ENCODE measurements around the gene BAG1.

BAG1 gene

DNA sequence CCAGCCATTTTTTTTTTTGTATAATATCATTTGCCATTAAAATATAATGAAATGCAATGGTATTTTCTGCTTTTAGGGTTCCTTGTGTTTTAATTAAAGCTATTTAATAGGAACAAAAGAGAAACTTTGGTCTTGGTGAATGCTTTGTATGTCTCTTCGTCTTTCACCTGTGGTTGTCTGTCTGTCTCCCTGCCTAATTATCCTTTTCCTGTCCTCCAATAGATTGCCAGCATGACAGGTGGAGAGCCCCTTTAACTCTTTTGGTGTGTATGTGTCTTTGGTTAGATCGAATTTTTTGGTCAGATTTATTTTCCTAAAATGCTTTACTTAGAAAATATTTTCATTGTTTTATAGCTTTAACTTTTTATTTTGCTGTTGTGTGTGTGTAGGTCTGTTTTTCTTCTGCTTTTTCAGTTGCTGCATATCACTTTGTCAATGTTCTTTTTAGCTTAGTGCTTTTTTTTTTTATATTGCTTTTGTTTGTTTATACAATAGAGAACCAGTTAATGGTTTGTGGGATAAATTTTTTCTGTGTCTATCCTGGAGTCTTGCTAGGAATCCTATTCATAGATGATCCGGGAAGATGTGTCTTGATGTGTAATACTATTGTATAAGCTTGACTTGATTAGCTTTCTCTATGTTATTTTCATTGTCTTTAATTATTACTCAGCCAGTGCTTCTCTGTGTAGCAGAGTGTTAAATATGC is 8.9 kb upstream of the BAG1 start:
- DNase-seq (ENCODE audit: low spot score): no peak

- DNase-seq (ENCODE audit: low spot score): no peak
These were observed 7.6 kb upstream of the BAG1 start for GRCh38 chr9:33272061-33272460.

GRCh38 chr9:33270146-33270545 is 5.6 kb upstream of the BAG1 start:
- no peak for DNase-seq (ENCODE audit: low spot score)

- DNase-seq (ENCODE audit: low spot score): no peak
These were observed 2.8 kb upstream of the BAG1 start for GRCh38 chr9:33267151-33267767.

- no peak for DNase-seq (ENCODE audit: low spot score)
These were observed 830 bp upstream of the BAG1 start for GRCh38 chr9:33265211-33265865.

DNA sequence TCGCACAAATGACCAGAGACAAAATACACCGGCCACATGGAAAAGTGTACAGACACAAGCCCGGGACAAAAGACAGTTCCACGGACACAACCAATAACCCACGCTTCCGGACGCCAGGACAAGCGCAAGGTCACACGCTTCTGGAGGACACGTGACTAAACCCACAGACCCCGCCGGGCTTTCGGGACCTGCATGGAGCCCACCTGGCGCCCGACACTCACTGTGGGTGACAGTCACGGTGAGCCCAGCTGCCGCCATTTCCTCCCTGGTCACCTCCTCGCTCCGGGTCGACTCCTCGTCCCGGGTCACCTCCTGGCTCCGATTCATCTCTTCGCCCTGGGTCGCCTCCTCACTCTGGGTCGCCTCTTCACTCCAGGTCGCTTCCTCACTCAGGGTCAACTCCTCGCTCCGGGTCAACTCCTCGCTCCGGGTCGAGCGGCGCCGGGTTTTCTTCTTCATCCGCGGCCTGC is 470 bp downstream of the BAG1 start:
- peak; percentile 47 for DNase-seq (ENCODE audit: low spot score)

- peak; percentile 61 for DNase-seq (ENCODE audit: low spot score)
These were observed 1.1 kb downstream of the BAG1 start for GRCh38 chr9:33263131-33264002.

DNA sequence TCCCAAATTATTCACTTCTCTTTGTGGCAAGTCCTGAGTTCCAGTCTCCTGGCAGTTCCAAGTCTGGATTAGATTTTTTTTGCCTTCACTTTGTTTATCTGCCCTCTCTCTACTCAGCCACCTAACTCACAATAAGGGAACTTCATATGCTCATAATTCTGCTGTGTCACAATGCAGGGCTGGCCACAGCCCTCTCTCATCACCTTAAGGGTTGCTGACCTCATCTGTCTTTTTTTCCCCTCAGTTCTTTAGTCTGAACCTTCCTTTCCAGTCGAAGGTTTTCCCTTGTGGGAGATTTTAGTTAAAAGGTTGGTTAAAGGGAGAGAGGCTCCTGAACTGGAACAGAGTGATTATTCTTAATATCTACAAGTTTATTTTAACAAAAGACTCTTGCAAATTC is 4.1 kb downstream of the BAG1 start:
- DNase-seq (ENCODE audit: low spot score): no peak

- DNase-seq (ENCODE audit: low spot score): no peak
These were observed 7.2 kb downstream of the BAG1 start for GRCh38 chr9:33257276-33257675.

DNA sequence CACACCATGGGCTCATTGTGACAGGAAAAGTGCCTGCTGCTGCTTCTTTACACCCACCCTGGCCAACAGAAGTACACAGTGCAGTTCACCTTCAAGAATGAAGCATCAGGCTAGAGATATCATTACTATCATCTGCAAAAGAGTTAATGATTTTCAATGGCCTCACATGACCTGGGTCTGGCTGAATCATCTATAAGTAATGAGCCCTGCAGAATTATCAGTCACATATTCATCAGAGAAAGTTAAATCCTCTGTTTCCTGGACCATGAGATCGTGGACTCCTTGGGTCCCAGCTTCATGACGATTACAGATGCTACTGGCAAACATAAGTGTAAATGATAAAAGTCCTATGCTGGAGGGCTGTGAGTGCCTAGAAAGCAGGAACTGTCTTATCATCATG is 8.3 kb downstream of the BAG1 start:
- no peak for DNase-seq (ENCODE audit: low spot score)

DNA sequence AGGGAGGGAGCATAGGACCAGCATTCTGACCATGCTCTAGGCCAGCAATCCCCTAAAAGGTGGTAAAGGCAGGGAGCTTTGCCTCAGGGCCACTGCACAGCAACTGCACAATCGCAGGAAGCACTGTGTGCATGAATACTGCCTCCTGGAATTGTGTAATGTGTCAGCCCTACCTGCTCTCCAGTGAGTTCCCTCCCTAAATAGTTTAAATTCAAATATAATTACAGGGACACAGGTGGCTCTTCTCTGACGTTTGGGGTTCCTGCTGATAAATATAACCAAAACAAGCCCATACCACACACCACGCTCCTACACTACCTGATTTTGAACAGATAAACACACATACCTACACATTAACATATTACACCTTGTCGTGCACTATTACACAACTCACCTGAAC is 9.0 kb downstream of the BAG1 start:
- no peak for DNase-seq (ENCODE audit: low spot score)

DNA sequence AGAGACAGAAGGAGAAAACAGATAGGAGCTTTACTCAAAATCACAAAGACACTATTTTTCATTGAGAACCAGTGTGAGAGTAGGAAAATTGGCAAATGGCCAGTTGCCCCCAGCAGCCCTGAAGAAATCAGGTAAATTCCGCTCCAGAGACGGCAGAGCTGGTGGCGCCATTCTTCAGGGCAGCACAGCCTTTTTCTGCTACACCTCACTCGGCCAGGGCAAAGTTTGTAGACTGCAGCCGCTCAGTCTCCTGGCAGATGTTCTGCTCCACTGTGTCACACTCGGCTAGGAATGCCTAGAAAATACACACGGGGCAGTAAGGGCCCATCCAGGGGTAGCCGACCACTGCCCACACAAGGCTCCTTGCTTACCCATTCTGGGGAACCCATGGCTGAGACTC is 9.5 kb downstream of the BAG1 start:
- no peak for DNase-seq (ENCODE audit: low spot score)

GRCh38 chr9:33254211-33254610 is 10.3 kb downstream of the BAG1 start:
- DNase-seq (ENCODE audit: low spot score): no peak

DNA sequence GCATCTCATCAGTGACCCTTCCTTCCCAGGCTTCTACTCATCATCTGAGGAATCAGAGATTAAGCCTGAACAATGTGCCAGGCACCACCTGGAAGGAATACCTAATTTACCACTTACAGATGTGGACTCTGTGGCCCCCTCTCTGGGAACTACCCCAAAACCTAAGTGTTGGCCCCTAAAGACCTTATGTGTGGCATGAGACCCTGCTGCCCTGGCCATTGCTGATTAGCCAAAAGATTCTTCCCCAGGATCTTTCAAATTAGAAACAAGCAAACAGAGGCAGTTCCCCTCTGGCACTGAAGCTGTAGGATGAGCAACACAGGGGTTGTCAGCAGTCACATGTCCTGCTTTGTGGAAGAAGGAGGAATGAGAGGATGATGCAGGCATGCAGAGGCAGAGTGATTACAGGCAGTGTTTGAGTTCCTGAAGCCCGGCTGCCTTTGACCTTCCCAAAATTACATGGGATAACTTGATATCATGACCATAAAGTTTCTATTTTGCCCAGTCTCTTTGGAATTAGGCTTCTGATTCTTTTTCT is 14.0 kb downstream of the BAG1 start:
- peak; percentile 37 for DNase-seq (ENCODE audit: low spot score)

DNA sequence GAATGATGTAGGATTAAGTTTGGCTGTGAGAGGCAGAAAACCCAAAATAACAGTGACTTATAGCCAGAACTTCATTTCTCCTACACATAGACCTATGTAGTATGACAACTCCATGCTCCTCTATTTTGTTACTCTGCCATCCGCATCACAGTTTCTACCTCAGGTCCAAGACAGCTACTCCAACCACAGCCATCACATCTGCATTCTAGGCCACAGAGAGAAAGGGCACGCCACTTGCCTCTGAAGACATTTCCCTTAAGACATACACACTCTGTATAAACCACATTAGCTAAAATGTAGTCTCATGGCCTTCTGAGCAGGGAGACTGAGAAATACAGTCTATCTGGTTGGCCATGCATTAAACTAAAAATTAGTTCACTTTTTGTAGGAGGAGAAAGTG is 14.5 kb downstream of the BAG1 start:
- no peak for DNase-seq (ENCODE audit: low spot score)

- no peak for DNase-seq (ENCODE audit: low spot score)
These were observed 15.3 kb downstream of the BAG1 start for GRCh38 chr9:33249087-33249658.

- DNase-seq (ENCODE audit: low spot score): no peak
These were observed 15.9 kb downstream of the BAG1 start for GRCh38 chr9:33248606-33249005.

GRCh38 chr9:33246269-33246860 is 18.1 kb downstream of the BAG1 start:
- no peak for DNase-seq (ENCODE audit: low spot score)

GRCh38 chr9:33245341-33245740 is 19.2 kb downstream of the BAG1 start:
- DNase-seq (ENCODE audit: low spot score): no peak

GRCh38 chr9:33244137-33244784 is 20.2 kb downstream of the BAG1 start:
- no peak for DNase-seq (ENCODE audit: low spot score)

GRCh38 chr9:33242609-33243134 is 21.8 kb downstream of the BAG1 start:
- no peak for DNase-seq (ENCODE audit: low spot score)
